Measurements from ENCODE around the gene CDH22. TPM values are rescaled to one million over a fixed set of nuclear protein-coding genes. Genes with fewer than 3 reads are reported as not detected.
A peak's percentile ranks its signal among the peaks of the same experiment; 100 is the strongest.

CDH22 gene
- total RNA-seq, 6 experiments from 2014 or later, result not detected

- H3K36me3 ChIP-seq, result no peaks in the 10 kb centered on the region
- WGBS (ENCODE audit: insufficient coverage, low coverage, low lambda C conversion rate, missing lambda C conversion rate), result 45% methylated on average over 6 of the region's 6 CpGs
- no peak overlapping the region for H3K27ac ChIP-seq
- H3K9me3 ChIP-seq, result no peaks in the 10 kb centered on the region
- no peak for DNase-seq
- no peaks in the 10 kb centered on the region for H3K27me3 ChIP-seq
- H3K4me1 ChIP-seq, result no peaks in the 10 kb centered on the region
- intact Hi-C loops (cut with DNase I), result no loop called here
- no peak overlapping the region for H3K4me3 ChIP-seq
- TF ChIP-seq POLR2A (IDR thresholded peaks at IDR 0.05) (no peak), CTCF (IDR thresholded peaks at IDR 0.05) (peak; percentile 35 to 42 (median 38))
- peak; percentile 38 to 75 (median 67) for ATAC-seq
Measured at GRCh38 chr20:46324960-46325703, 16.8 kb upstream of the CDH22 start.

- no peak for DNase-seq
- no peak overlapping the region for H3K4me3 ChIP-seq
- H3K27me3 ChIP-seq, result no peaks in the 10 kb centered on the region
- H3K36me3 ChIP-seq, result no peaks in the 10 kb centered on the region
- intact Hi-C loops (cut with DNase I), result no loop called here
- 53% methylated on average over 7 of the region's 7 CpGs for WGBS (ENCODE audit: insufficient coverage, low coverage, low lambda C conversion rate, missing lambda C conversion rate)
- no peak overlapping the region for H3K27ac ChIP-seq
- no peak for ATAC-seq
- no peaks in the 10 kb centered on the region for H3K9me3 ChIP-seq
- TF ChIP-seq CTCF (IDR thresholded peaks at IDR 0.05) (no peak), POLR2A (IDR thresholded peaks at IDR 0.05) (no peak)
- H3K4me1 ChIP-seq, result no peaks in the 10 kb centered on the region
Measured at GRCh38 chr20:46324379-46324778, 16.1 kb upstream of the CDH22 start.

- ATAC-seq (no peak), DNase-seq (no peak)
- 36% methylated on average over 3 of the region's 10 CpGs for WGBS (ENCODE audit: insufficient coverage, low coverage, low lambda C conversion rate, missing lambda C conversion rate)
- TF ChIP-seq POLR2A (IDR thresholded peaks at IDR 0.05), result no peak
- TF ChIP-seq CTCF (IDR thresholded peaks at IDR 0.05), result no peak
- no peak overlapping the region for H3K4me3 ChIP-seq
- H3K36me3 ChIP-seq, result no peaks in the 10 kb centered on the region
- intact Hi-C loops (cut with DNase I), result no loop called here
- no peak overlapping the region for H3K27ac ChIP-seq
- H3K9me3 ChIP-seq, result no peaks in the 10 kb centered on the region
- no peaks in the 10 kb centered on the region for H3K4me1 ChIP-seq
- H3K27me3 ChIP-seq, result no peaks in the 10 kb centered on the region
Measured at GRCh38 chr20:46323557-46323956, 15.3 kb upstream of the CDH22 start.

- H3K27me3 ChIP-seq, result no peaks in the 10 kb centered on the region
- ATAC-seq (no peak), DNase-seq (no peak)
- 57% methylated on average over 8 of the region's 8 CpGs for WGBS (ENCODE audit: insufficient coverage, low coverage, low lambda C conversion rate, missing lambda C conversion rate)
- H3K4me1 ChIP-seq, result no peaks in the 10 kb centered on the region
- no peak overlapping the region for H3K27ac ChIP-seq
- no peaks in the 10 kb centered on the region for H3K36me3 ChIP-seq
- intact Hi-C loops (cut with DNase I), result no loop called here
- no peak overlapping the region for H3K4me3 ChIP-seq
- no peaks in the 10 kb centered on the region for H3K9me3 ChIP-seq
- no peak for TF ChIP-seq CTCF (IDR thresholded peaks at IDR 0.05)
- no peak for TF ChIP-seq POLR2A (IDR thresholded peaks at IDR 0.05)
Measured at GRCh38 chr20:46322641-46323040, 14.3 kb upstream of the CDH22 start.

Measured in right lobe of liver (tissue), 6 donors.